Ureter (tissue), 1 donor: Measurements from ENCODE around the gene ADRA2C. TPM values are rescaled to one million over a fixed set of nuclear protein-coding genes. Genes with fewer than 3 reads are reported as not detected.

Experiments
- DNase-seq: peaks from one replicate; pipeline ENCODE4 v3.0.0-alpha.2; 2020; ENCODE audit warnings: low spot score
- total RNA-seq: library from RNA; stranded (reverse); gene quantifications from one replicate; pipeline ENCODE4 v1.2.4, GENCODE V29; 2023
- donor health status: DM: yes; HTN: yes; CAD: no.

Gene ADRA2C
- total RNA-seq, 1 donor from 2014 or later = 18.4 TPM

DNA sequence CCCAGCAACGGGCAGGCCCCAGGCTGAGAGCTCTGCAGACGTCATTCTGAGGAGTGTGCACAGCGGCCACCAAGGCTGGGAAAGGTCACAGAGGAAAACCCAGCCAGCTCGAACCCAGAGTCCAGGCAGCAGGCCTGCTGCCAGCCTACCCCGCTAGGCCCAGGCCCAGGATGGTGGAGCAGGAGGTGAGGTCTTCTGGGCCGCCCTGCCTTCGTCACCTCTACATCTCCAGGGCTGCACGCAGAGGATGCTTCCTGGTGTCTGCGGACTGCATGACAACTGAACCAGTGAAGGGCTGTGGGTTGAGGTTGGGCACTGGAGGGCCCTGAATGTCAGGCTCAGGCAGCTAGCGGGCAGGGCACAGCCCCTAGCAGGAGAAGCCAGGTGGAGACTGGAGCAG, 5.8 kb upstream of the ADRA2C start:
- no peak for DNase-seq

GRCh38 chr4:3760841-3761240, 5.3 kb upstream of the ADRA2C start:
- no peak for DNase-seq

DNA sequence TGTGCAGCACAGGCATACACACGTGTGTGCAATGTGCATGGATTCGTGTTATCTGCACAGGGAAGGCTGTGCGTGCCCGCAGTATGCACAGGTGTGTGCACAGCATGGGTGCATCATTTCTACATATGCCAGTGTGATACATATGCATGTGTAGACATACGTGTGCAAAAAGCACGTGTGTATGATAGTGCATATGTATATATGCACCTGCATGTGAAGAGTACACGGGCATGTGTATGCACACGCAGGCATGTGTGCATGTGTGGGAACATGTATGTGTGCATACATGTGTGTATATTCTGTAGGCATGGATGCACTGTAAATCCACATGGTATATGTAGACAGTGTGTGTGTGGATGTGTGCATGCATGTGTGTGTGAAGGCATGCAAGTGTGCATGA, 3.9 kb upstream of the ADRA2C start:
- DNase-seq = no peak

DNA sequence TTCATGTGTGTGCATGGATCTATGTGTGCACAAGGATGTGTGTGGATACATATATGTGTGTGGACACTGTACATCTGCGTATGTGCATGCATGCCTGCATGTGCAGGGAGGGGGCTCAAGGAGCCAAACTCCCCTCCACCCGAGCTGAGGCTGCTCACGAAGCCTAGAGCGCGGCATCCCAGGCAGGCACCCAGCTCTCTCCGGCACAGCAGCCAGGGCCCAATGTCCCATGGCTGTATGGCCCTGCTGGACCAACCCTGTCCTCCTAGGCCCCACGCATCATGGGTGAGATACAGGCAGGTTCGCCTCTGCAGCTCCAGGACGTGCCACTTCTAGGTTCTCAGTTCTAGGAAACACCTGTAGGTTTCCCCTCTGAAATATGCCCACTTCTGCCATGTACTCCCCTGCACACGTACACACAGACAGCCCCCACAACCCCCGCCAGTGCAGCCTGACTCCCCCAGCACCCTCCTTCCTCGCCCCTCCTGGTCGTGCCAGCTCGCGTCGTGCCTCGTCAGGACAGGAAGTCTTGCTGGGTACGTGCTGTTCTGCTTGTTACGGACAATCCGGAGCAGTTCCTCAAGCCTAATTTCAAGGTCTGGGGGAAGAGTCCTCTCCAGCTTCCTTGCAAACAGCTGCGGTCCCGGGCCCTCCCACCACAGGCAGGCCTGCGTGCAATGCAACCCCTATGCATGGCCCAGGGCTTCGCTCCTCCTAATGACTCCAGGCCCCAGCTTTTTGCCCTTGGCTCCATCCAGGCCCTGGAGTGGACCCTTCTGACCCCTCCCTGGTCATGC, 3.2 kb upstream of the ADRA2C start:
- DNase-seq = no peak

- no peak for DNase-seq
Observed at GRCh38 chr4:3765271-3766035, 732 bp upstream of the ADRA2C start.

DNA sequence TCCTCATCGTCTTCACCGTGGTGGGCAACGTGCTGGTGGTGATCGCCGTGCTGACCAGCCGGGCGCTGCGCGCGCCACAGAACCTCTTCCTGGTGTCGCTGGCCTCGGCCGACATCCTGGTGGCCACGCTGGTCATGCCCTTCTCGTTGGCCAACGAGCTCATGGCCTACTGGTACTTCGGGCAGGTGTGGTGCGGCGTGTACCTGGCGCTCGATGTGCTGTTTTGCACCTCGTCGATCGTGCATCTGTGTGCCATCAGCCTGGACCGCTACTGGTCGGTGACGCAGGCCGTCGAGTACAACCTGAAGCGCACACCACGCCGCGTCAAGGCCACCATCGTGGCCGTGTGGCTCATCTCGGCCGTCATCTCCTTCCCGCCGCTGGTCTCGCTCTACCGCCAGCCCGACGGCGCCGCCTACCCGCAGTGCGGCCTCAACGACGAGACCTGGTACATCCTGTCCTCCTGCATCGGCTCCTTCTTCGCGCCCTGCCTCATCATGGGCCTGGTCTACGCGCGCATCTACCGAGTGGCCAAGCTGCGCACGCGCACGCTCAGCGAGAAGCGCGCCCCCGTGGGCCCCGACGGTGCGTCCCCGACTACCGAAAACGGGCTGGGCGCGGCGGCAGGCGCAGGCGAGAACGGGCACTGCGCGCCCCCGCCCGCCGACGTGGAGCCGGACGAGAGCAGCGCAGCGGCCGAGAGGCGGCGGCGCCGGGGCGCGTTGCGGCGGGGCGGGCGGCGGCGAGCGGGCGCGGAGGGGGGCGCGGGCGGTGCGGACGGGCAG, 792 bp downstream of the ADRA2C start:
- DNase-seq = no peak

- DNase-seq = peak; percentile 73
Observed at GRCh38 chr4:3767570-3768288, 1.5 kb downstream of the ADRA2C start.

DNA sequence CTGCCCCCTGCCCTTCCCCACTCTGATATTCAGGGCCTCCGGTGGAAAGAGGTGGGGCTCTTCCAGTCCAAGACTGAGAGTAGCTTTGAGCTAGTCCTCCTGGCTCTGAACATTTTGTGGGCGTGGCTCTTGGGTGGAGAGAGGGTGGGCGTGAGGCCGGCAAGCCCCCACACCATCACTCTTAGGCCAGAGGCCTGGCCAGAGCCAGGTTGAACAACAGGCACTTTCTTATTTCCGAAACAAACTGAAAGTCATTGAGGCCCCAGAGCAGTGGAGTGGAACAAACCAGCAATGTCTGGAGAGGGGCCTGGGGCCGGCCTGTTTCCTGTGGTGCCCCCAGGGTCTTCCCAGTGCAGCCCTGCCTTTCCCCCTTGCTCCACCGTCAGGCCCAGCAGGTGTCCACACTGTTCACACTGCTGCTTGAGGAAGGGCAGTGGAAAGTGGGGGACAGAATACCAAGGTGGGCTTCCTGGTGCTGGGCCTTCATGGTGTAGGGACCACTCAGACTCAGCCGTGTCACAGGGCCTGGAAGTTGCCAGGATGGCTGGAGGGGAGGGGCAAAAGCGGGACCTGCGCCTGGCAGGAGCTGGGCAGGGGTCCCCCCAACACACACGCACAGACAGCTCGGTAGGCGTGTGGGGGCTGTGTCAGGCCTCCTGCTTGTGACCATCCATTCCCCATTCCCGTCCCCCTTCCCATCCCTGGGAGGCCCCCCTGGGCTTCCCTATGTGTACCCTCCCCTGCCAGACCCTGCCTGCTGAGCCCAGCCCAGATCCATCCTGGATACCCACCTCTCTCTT, 2.9 kb downstream of the ADRA2C start:
- no peak for DNase-seq

DNA sequence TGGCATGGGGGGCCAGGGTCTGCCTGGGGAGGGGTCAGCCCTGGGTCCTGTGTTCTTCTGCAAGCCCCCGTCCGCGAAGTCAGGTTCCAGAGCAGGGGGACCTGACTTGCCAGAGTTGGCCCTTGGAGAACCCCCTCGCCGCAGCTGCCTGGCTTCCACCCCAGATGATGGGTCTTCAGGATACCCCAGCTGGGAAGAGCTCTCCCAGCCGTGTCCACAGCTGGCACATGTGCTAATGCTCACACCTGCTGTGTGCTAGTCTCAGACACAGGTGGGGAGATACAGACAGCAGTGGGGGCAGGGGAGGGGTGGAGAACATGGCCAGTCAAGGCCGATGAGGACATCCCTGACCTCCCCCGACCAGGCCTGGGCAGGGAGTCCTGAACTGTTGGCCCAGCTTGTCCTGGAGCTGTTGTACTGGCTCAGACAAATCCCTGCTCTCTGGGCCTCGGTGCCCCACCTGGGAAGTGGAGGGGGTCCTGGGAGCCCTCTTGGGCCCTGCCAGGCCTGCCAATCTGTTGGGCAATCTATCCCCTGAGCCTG, 3.5 kb downstream of the ADRA2C start:
- no peak for DNase-seq

- no peak for DNase-seq
Observed at GRCh38 chr4:3770323-3771163, 4.4 kb downstream of the ADRA2C start.

GRCh38 chr4:3771164-3771809, 5.1 kb downstream of the ADRA2C start:
- DNase-seq = no peak

GRCh38 chr4:3771939-3772495, 5.8 kb downstream of the ADRA2C start:
- no peak for DNase-seq

- no peak for DNase-seq
Observed at GRCh38 chr4:3772632-3773031, 6.4 kb downstream of the ADRA2C start.

DNA sequence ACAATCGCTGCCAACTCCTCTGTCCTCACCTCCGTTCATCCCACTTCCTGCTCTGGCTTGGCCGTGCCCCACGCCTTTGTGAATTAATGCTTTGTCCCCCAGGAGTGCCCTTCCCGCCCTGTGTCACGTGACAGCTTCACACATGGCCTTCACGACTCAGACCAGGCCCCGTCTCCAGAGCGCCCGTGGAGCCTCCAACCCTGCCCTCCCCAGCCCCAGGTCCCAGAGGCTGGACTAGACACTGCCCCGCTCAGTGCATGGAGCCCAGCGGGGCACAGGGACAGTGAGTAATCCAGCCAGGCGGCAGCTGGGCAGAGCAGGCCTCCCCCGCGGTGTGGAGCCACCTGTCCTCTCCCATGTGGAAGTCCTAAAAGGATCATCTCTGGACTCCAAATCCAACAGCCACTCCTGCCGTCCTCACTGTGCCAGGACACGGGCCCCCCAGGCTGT, 7.4 kb downstream of the ADRA2C start:
- DNase-seq = no peak

- DNase-seq = no peak
Observed at GRCh38 chr4:3774253-3774883, 8.2 kb downstream of the ADRA2C start.

GRCh38 chr4:3775005-3775404, 8.8 kb downstream of the ADRA2C start:
- DNase-seq = no peak

DNA sequence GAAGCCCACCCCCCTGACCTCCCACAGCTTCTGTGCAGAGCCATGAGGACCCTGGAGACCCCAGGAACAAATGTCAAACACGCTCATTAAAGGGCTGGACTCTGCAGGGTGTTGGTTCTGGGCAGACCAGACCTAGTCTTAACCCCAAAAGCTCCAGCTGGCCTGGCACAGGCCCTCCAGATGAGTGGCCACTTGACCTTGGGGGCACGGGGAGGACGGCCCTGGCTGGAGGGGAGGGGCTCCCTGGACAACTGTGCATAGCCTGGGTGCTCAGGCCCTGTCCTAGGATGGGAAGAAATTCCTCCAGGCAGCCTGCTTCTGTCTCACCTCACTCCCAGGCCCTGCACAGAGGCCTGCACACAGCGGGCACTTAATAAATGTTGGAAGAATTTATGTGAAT, 9.4 kb downstream of the ADRA2C start:
- no peak for DNase-seq
